HFFc6 (cell line): ENCODE measurements around the gene CENPO. TPM values are rescaled to one million over a fixed set of nuclear protein-coding genes. Genes with fewer than 3 reads are reported as not detected.

Experiments used
- DNase-seq: peaks from one replicate; pipeline ENCODE4 v3.0.0-alpha.2; 2018
- H3K27ac Mint-ChIP-seq: 2 replicates; pipeline ENCODE4 v1.8.0; 2020; ENCODE audit warnings: mild to moderate bottlenecking, mixed read lengths
- H3K27me3 Mint-ChIP-seq: 2 replicates; pipeline ENCODE4 v1.8.0; 2021; ENCODE audit warnings: mild to moderate bottlenecking, moderate library complexity, mixed read lengths; ENCODE audit not compliant: insufficient read depth
- H3K36me3 Mint-ChIP-seq: 2 replicates; pipeline ENCODE4 v1.8.0; 2021; ENCODE audit warnings: low read depth, mixed read lengths
- H3K4me1 Mint-ChIP-seq: 2 replicates; pipeline ENCODE4 v1.8.0; 2020; ENCODE audit warnings: low read depth, mixed read lengths
- H3K4me3 Mint-ChIP-seq: 2 replicates; pipeline ENCODE4 v1.8.0; 2020; ENCODE audit warnings: mild to moderate bottlenecking, moderate library complexity, mixed read lengths
- H3K9me3 Mint-ChIP-seq: 2 replicates; pipeline ENCODE4 v1.8.0; 2020; ENCODE audit warnings: mild to moderate bottlenecking, mixed read lengths
- long read RNA-seq: library from polyadenylated mRNA; unstranded; transcript quantifications from one replicate; pipeline ENCODE4 v2.0.0, GENCODE V29; 2019
- total RNA-seq, 6 experiments: library from RNA; stranded (reverse); fragmentation: NEBNext Ultra II Directional; extraction: Animal tissue kit (Norgen Biotek cat#: 25700); gene quantifications; 2 replicates in 1 of 6; 3 replicates in 5 of 6; pipeline ENCODE4 v1.2.3, GENCODE V29; 2021
- TF ChIP-seq, protein P1 (sequence below): fragments of 200-600 bp; sonication (generic); IDR thresholded peaks from 2 replicates; pipeline ENCODE4 v1.5.0; 2021; ENCODE audit warnings: antibody characterized with exemption, mild to moderate bottlenecking

Gene CENPO, protein sequence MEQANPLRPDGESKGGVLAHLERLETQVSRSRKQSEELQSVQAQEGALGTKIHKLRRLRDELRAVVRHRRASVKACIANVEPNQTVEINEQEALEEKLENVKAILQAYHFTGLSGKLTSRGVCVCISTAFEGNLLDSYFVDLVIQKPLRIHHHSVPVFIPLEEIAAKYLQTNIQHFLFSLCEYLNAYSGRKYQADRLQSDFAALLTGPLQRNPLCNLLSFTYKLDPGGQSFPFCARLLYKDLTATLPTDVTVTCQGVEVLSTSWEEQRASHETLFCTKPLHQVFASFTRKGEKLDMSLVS
- 10 to 100 TPM; 19.1 to 28.7 (median 24.7) TPM for total RNA-seq
- long read RNA-seq, full-length matches to known transcripts, result 4 of 12 reads
- long read RNA-seq, partial matches to known transcripts, result 0 of 12 reads
- long read RNA-seq, other reads (novel, unspliced or antisense), result 8 of 12 reads

GRCh38 chr2:24792874-24793760, at the start of gene CENPO, which contains the start of gene PTRHD1:
CENPO (plus strand) TSS chr2:24793425; CDS start chr2:24793920, 495 bp downstream.
PTRHD1 (minus strand) TSS chr2:24793391; CDS start chr2:24793377, 14 bp downstream.
- H3K4me3 Mint-ChIP-seq, result peak within 1 kb of the TSS; percentile 99
- TF ChIP-seq, protein P1, sequence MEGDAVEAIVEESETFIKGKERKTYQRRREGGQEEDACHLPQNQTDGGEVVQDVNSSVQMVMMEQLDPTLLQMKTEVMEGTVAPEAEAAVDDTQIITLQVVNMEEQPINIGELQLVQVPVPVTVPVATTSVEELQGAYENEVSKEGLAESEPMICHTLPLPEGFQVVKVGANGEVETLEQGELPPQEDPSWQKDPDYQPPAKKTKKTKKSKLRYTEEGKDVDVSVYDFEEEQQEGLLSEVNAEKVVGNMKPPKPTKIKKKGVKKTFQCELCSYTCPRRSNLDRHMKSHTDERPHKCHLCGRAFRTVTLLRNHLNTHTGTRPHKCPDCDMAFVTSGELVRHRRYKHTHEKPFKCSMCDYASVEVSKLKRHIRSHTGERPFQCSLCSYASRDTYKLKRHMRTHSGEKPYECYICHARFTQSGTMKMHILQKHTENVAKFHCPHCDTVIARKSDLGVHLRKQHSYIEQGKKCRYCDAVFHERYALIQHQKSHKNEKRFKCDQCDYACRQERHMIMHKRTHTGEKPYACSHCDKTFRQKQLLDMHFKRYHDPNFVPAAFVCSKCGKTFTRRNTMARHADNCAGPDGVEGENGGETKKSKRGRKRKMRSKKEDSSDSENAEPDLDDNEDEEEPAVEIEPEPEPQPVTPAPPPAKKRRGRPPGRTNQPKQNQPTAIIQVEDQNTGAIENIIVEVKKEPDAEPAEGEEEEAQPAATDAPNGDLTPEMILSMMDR, result peak; percentile 89
- H3K4me1 Mint-ChIP-seq, result peaks cover 50% of the 10 kb centered on the region
- DNase-seq, result peak; percentile 96
- H3K9me3 Mint-ChIP-seq, result no peaks in the 10 kb centered on the region
- peaks cover 3% of the 10 kb centered on the region for H3K27me3 Mint-ChIP-seq
- peak within 1 kb of the TSS; percentile 100 for H3K27ac Mint-ChIP-seq
- H3K36me3 Mint-ChIP-seq, result peaks cover 26% of the 10 kb centered on the region

DNA sequence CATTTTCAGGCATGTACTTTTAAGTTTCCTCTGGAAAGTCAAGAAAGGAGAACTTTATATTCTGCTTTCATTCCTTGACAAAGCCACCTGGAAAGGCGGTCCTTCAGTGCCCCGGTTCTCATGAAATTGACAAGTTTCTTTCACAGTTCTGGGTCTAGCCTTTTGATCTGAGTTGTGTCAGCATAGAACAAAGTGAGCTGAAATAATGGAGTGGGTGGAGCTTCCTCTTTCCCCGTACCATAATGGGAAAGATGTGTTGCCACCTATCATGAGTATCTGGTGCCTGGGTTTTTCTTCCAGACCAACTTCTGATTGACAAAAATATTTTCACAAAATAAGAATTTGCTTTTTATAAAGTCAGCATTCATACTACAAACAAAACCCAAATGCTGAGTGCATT, 49.3 kb upstream of the CENPO start:
- no peak overlapping the region for H3K27ac Mint-ChIP-seq
- H3K36me3 Mint-ChIP-seq, result no peaks in the 10 kb centered on the region
- H3K4me1 Mint-ChIP-seq, result no peaks in the 10 kb centered on the region; the same call in 1 of the 2 replicates
- TF ChIP-seq, protein P1, result no peak
- no peak for DNase-seq
- H3K9me3 Mint-ChIP-seq, result no peaks in the 10 kb centered on the region
- H3K27me3 Mint-ChIP-seq, result no peaks in the 10 kb centered on the region
- no peak overlapping the region for H3K4me3 Mint-ChIP-seq

DNA sequence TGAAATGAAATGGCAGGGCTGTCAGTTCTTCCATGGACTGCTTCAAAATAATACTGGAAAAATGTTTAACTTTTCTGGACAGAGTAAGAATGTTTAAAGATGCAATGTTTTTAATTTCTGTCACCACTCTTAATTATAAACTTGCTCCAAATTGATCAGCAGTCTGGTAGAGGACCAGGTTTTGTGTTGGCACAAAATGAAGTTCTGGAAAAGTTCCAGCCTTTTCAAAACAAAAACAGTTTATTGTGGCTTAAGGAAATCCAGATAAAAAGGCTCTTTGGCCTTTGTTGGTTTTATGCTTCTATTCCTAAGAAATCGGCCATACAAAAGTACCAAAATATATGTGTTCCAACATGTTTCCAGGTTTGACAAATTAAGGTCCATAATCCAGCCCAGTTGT, 48.9 kb upstream of the CENPO start:
- Mint-ChIP-seq H3K4me3 (no peak overlapping the region), H3K27ac (no peak overlapping the region), H3K4me1 (no peaks in the 10 kb centered on the region), H3K27me3 (no peaks in the 10 kb centered on the region), H3K9me3 (no peaks in the 10 kb centered on the region), H3K36me3 (no peaks in the 10 kb centered on the region)
- no peak for DNase-seq
- TF ChIP-seq, protein P1, result no peak

DNA sequence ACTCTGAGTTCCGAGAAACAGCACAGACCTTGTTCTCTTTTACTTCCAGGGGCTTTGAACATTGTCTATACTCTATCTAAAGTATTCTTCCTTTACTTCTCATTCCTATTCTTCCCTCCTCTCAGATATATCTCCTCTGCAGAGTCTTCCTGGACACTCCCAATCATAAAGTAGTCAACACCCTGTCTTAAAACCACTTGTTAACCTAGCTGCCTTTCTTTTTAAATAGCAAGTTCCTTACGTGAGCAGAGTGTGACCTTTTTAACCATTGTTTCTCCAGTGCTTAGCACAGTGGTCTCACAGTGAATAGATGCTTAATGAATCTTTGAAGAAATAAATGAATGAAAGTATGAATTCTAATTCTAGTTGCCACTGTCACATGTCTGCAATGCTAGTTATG, 47.4 kb upstream of the CENPO start:
- no peaks in the 10 kb centered on the region for H3K4me1 Mint-ChIP-seq
- no peak overlapping the region for H3K27ac Mint-ChIP-seq
- TF ChIP-seq, protein P1, result no peak
- no peaks in the 10 kb centered on the region for H3K9me3 Mint-ChIP-seq
- no peak for DNase-seq
- no peaks in the 10 kb centered on the region for H3K27me3 Mint-ChIP-seq
- H3K36me3 Mint-ChIP-seq, result no peaks in the 10 kb centered on the region
- H3K4me3 Mint-ChIP-seq, result no peak overlapping the region

DNA sequence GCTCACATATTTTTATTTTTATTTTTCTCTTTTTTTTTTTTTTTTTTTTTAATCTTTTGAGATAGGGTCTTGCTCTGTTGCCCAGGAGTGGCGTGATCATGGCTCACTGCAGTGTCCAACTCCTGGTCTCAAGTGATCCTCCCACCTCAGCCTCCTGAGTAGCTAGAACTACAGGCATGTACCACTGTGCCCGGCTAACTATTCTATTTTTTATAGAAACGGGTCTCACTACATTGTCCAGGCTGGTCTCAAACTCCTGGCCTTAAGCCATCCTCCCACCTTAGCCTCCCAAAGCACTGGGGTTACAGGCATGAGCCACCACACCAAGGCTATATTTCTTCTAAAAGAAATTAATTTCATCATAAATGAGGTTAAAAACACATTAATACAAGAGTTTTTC, 45.9 kb upstream of the CENPO start:
- Mint-ChIP-seq H3K4me3 (no peak overlapping the region), H3K36me3 (no peaks in the 10 kb centered on the region), H3K4me1 (no peaks in the 10 kb centered on the region), H3K9me3 (no peaks in the 10 kb centered on the region), H3K27ac (no peak overlapping the region), H3K27me3 (no peaks in the 10 kb centered on the region)
- no peak for DNase-seq
- TF ChIP-seq, protein P1, result no peak
